ENCODE measurements around the gene EPB41L1.
A peak's percentile ranks its signal among the peaks of the same experiment; 100 is the strongest.

The EPB41L1 gene

DNA sequence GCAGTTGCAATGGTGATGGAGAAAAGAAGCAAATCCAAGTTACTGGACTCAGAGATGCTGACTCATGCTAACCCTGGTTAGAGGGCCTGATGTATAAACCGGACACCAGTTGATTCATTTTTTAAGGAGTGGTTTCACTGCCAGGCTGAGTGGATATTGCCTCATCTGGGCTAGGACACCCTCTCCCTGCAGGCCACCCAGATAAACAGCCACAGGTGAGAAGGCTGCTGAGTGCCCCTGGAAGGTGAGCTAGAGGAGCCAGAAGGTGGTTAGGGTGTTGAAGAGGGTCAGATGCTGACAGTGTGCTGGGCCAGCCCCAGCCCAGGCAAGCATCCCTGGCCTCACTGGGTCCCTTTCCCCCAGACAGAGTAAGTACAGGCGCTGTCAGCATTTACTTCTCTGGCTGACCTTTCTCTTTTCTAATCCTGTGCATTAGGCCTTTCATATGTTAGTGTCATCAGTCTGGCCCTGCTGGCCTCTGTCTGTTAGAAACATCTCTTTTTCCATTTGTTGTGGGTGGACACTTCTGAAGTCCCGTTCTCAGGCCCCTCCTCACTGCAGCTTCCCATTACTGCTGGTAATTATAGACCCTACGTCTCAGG lies 13.5 kb downstream of the EPB41L1 start:
- POLR2A ChIA-PET: no interaction called here
- H3K9me3 ChIP-seq (ENCODE audit: control insufficient read depth, insufficient read depth, low read depth, low read length): no peaks in the 10 kb centered on the region
- TF ChIP-seq SP7 (tag by site-specific recombination; IDR thresholded peaks at IDR 0.05): peak; percentile 14; the same call in 1 of the 2 replicates
- peak; percentile 78 for TF ChIP-seq SCRT1 (tag by site-specific recombination; IDR thresholded peaks at IDR 0.05; ENCODE audit: borderline replicate concordance)
- no peak for TF ChIP-seq ZNF600 (tag by site-specific recombination; IDR thresholded peaks at IDR 0.05)
- no peak for TF ChIP-seq GLI2 (tag by site-specific recombination; IDR thresholded peaks at IDR 0.05; ENCODE audit: borderline replicate concordance, low read depth)
- TF ChIP-seq EGR2 (tag by site-specific recombination; IDR thresholded peaks at IDR 0.05; ENCODE audit: low read depth): no peak
- TF ChIP-seq ZNF768 (tag by site-specific recombination; IDR thresholded peaks at IDR 0.05): no peak
- peak; percentile 58 for TF ChIP-seq PRDM1 (tag by site-specific recombination; IDR thresholded peaks at IDR 0.05)
- no peak for TF ChIP-seq ZFP41 (tag by site-specific recombination; IDR thresholded peaks at IDR 0.05; ENCODE audit: borderline replicate concordance)
- TF ChIP-seq HOXD13 (CRISPR knock-in tag; IDR thresholded peaks at IDR 0.05; ENCODE audit: borderline replicate concordance): no peak
- no peak for TF ChIP-seq GFI1B (tag by site-specific recombination; IDR thresholded peaks at IDR 0.05)
- TF ChIP-seq, protein P1, sequence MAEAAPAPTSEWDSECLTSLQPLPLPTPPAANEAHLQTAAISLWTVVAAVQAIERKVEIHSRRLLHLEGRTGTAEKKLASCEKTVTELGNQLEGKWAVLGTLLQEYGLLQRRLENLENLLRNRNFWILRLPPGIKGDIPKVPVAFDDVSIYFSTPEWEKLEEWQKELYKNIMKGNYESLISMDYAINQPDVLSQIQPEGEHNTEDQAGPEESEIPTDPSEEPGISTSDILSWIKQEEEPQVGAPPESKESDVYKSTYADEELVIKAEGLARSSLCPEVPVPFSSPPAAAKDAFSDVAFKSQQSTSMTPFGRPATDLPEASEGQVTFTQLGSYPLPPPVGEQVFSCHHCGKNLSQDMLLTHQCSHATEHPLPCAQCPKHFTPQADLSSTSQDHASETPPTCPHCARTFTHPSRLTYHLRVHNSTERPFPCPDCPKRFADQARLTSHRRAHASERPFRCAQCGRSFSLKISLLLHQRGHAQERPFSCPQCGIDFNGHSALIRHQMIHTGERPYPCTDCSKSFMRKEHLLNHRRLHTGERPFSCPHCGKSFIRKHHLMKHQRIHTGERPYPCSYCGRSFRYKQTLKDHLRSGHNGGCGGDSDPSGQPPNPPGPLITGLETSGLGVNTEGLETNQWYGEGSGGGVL (tag by site-specific recombination; IDR thresholded peaks at IDR 0.05): no peak
- no peak for TF ChIP-seq GLIS2 (tag by site-specific recombination; IDR thresholded peaks at IDR 0.05)
- no peak for TF ChIP-seq WT1 (tag by site-specific recombination; IDR thresholded peaks at IDR 0.05)
- TF ChIP-seq ZNF610 (tag by site-specific recombination; IDR thresholded peaks at IDR 0.05; ENCODE audit: borderline replicate concordance): no peak
- TF ChIP-seq, protein P2, sequence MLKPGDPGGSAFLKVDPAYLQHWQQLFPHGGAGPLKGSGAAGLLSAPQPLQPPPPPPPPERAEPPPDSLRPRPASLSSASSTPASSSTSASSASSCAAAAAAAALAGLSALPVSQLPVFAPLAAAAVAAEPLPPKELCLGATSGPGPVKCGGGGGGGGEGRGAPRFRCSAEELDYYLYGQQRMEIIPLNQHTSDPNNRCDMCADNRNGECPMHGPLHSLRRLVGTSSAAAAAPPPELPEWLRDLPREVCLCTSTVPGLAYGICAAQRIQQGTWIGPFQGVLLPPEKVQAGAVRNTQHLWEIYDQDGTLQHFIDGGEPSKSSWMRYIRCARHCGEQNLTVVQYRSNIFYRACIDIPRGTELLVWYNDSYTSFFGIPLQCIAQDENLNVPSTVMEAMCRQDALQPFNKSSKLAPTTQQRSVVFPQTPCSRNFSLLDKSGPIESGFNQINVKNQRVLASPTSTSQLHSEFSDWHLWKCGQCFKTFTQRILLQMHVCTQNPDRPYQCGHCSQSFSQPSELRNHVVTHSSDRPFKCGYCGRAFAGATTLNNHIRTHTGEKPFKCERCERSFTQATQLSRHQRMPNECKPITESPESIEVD (tag by site-specific recombination; IDR thresholded peaks at IDR 0.05): no peak
- TF ChIP-seq ZNF776 (tag by site-specific recombination; IDR thresholded peaks at IDR 0.05; ENCODE audit: borderline replicate concordance): no peak
- peak; percentile 98 for TF ChIP-seq SCRT2 (tag by site-specific recombination; IDR thresholded peaks at IDR 0.05)
- no peak for TF ChIP-seq ZNF248 (tag by site-specific recombination; IDR thresholded peaks at IDR 0.05)
- no peak for TF ChIP-seq ZNF571 (tag by site-specific recombination; IDR thresholded peaks at IDR 0.05)
- no peak for TF ChIP-seq ZNF239 (tag by site-specific recombination; IDR thresholded peaks at IDR 0.05)
- TF ChIP-seq, protein P3, sequence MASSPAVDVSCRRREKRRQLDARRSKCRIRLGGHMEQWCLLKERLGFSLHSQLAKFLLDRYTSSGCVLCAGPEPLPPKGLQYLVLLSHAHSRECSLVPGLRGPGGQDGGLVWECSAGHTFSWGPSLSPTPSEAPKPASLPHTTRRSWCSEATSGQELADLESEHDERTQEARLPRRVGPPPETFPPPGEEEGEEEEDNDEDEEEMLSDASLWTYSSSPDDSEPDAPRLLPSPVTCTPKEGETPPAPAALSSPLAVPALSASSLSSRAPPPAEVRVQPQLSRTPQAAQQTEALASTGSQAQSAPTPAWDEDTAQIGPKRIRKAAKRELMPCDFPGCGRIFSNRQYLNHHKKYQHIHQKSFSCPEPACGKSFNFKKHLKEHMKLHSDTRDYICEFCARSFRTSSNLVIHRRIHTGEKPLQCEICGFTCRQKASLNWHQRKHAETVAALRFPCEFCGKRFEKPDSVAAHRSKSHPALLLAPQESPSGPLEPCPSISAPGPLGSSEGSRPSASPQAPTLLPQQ (tag by site-specific recombination; IDR thresholded peaks at IDR 0.05): no peak
- no peak for TF ChIP-seq ZNF830 (tag by site-specific recombination; IDR thresholded peaks at IDR 0.05; ENCODE audit: low read depth)
- no peak for TF ChIP-seq ZNF473 (tag by site-specific recombination; IDR thresholded peaks at IDR 0.05)
- CTCF ChIA-PET: interaction anchor here (1.7 to 4.3 kb wide), 2 partner anchors 11 to 34 kb away, joined by 3 to 21 read pairs; no protein-coding TSS in a partner anchor
- H3K4me1 ChIP-seq (ENCODE audit: control insufficient read depth, insufficient read depth, low read length): no peaks in the 10 kb centered on the region
- no peak overlapping the region for H3K27ac ChIP-seq (ENCODE audit: extremely low read depth, low read depth, low read length)
- H3K36me3 ChIP-seq (ENCODE audit: control insufficient read depth in 2 of 2, insufficient read depth in 1 of 2, low read length in 2 of 2): no peaks in the 10 kb centered on the region
- no peak overlapping the region for H3K4me3 ChIP-seq (ENCODE audit: low read depth, low read length)
